Epithelial cell of proximal tubule (primary cell): ENCODE measurements around the gene PPM1G. TPM values are rescaled to one million over a fixed set of nuclear protein-coding genes. Genes with fewer than 3 reads are reported as not detected.

ENCODE experiments used
- DNase-seq: peaks from one replicate; pipeline ENCODE4 v3.0.0-alpha.2; 2011; ENCODE audit warnings: low read depth
- H3K4me3 ChIP-seq: 2 replicates; pipeline ENCODE4 v1.5.1; 2011; ENCODE audit warnings: low read depth, mild to moderate bottlenecking, low read length
- total RNA-seq: library from RNA; depleted of rRNA; stranded (reverse); fragments of >200 nt; gene quantifications from 2 replicates; pipeline ENCODE4 v1.2.3, GENCODE V29; 2015
- TF ChIP-seq, protein P1 (sequence below): conservative IDR thresholded peaks from 2 replicates; pipeline ENCODE4 v1.5.1; 2012; ENCODE audit warnings: low read depth, mild to moderate bottlenecking, low read length

PPM1G gene, protein sequence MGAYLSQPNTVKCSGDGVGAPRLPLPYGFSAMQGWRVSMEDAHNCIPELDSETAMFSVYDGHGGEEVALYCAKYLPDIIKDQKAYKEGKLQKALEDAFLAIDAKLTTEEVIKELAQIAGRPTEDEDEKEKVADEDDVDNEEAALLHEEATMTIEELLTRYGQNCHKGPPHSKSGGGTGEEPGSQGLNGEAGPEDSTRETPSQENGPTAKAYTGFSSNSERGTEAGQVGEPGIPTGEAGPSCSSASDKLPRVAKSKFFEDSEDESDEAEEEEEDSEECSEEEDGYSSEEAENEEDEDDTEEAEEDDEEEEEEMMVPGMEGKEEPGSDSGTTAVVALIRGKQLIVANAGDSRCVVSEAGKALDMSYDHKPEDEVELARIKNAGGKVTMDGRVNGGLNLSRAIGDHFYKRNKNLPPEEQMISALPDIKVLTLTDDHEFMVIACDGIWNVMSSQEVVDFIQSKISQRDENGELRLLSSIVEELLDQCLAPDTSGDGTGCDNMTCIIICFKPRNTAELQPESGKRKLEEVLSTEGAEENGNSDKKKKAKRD
- total RNA-seq = 135 and 228 TPM in 2 replicates

DNA sequence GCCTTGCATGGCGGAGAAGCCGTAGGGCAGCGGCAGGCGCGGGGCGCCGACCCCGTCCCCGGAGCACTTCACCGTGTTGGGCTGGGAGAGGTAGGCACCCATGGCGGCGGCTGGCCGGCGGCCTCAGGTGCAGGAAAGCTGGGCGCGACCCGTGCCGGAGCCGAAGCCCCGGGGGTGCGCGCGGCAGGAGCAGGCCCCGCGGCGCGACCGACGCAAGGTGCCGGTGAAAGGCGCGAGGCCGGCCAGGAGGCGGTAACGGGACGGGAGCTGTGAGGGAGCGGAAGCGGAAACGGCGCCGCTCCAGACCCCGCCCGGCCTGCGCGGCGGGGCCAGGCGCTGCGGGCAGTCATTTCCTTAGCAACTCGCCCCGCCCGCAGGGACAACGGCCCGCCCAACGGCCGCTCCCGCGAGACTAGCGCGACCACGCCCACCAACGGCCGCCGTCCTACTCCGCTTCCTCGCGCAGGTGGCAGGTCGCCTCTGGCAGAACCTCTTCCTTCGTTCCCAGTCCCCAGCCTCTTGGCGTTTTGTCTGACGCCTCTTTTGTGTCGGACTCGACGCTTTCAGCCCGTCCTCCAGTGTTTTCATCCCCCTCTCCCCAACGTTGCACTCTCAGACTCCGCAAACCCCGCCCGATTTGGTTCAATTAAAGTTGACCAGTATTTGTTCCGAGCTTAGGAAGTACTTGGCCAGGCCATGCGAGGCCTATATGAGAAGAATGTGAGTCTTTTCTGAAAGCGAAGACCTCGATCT, at the start of gene PPM1G:
TSS of gene PPM1G (minus strand) at position 271 of the 753 bp plus-strand sequence. CDS start at position 102, 169 bp downstream.
- peak within 1 kb of the TSS; percentile 87 for H3K4me3 ChIP-seq
- TF ChIP-seq, protein P1, sequence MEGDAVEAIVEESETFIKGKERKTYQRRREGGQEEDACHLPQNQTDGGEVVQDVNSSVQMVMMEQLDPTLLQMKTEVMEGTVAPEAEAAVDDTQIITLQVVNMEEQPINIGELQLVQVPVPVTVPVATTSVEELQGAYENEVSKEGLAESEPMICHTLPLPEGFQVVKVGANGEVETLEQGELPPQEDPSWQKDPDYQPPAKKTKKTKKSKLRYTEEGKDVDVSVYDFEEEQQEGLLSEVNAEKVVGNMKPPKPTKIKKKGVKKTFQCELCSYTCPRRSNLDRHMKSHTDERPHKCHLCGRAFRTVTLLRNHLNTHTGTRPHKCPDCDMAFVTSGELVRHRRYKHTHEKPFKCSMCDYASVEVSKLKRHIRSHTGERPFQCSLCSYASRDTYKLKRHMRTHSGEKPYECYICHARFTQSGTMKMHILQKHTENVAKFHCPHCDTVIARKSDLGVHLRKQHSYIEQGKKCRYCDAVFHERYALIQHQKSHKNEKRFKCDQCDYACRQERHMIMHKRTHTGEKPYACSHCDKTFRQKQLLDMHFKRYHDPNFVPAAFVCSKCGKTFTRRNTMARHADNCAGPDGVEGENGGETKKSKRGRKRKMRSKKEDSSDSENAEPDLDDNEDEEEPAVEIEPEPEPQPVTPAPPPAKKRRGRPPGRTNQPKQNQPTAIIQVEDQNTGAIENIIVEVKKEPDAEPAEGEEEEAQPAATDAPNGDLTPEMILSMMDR = no peak
- DNase-seq = no peak

DNA sequence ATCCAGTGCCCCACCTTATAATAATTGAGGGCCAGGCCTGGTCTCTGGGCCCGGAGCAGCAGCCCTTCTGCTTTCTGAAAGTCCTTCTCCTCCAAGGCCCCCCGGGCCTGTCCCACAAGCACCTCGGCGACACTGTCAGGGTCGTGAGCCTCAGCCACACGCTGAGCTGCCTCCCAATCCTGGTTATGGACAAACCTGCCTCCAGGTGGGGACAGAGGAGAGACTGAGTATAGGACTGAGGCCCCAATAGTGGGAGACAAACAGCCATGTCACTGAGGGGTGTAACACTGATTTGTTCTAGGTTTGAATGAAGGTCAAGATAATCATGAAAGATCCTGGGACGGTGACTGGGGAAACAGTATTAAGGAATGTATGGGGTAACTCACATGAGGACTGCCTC, 44.6 kb upstream of the PPM1G start:
- DNase-seq = no peak
- TF ChIP-seq, protein P1 = no peak
- H3K4me3 ChIP-seq = no peak overlapping the region

DNA sequence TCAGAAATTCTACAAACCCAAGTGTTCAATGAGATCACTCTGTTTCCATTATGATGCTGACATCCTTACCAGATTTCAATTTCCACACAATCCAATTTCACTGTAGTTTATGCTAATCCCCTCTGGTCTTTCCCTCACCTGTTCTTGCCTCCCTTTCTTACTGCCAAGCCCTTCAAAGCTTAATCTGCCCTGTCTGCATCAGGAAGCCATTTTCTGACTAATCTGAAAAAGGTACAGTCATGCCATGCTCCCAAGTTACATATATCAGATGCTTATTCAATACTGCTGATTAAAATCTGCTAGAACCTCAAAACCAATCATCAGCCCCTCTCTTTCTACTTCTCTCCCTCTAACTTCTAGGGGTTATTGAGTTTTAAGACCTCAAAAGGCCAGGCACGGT, 41.7 kb upstream of the PPM1G start:
- TF ChIP-seq, protein P1 = no peak
- no peak overlapping the region for H3K4me3 ChIP-seq
- DNase-seq = no peak

DNA sequence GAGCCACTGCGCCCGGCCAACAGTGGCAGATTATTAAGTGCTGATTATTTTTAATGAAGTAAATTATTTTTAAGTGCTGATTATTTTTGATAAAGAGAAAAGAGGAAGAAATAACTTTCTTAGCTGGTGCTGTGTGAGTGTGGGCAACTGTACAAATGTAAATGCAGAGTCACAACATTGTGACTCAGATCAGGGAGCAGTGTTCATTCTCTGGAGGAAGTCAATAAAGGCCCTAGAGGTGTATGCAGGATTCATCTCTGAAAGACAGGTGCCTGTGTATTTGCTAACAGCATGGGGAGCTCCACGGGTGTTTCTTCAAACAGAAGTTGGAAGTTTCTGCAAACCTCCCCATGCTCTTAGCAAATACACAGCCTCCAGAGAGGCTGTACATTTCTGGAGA, 39.0 kb upstream of the PPM1G start:
- TF ChIP-seq, protein P1 = no peak
- no peak for DNase-seq
- no peak overlapping the region for H3K4me3 ChIP-seq

DNA sequence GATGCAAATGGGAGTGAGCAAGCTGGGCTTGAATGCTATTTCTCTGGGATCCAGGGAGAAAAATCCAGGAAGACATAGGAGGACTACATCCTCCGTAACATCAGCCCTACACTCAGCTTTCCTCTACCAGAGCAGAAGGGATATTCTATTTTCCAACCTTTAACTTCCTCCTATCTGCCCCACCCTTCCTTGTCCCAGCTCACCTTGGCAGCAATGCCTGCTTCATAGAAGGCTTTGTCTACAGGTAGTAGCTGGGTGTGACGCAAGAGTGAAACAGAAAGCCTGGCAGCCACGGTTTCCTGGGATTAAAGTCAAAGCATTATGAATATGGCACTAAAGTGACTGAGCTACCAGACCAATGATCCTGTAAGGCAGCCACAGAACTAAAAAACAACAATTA, 36.7 kb upstream of the PPM1G start:
- H3K4me3 ChIP-seq = no peak overlapping the region
- no peak for DNase-seq
- TF ChIP-seq, protein P1 = no peak

DNA sequence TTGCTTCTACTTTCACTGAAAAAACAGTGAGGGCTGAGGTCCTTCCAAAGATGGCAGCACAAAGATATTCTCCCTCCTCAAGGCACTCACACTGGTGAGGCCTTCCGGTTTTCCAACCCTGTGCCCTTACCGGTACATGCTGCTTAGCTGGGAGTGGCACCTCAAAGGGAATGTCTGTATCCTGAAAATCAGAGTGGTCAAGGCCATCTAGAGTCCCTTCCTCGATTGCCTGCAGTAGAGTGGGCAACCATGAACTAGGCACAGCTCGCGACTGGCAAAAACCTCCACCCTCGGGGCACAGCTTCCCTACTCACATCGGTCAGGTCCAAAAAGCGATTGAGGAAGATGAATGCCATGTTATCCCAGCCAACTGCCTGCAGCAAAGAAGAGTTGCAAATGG, 36.2 kb upstream of the PPM1G start:
- no peak overlapping the region for H3K4me3 ChIP-seq
- TF ChIP-seq, protein P1 = no peak
- DNase-seq = no peak
